GM12878 (cell line): Measurements from ENCODE around the gene FHL1. TPM values are rescaled to one million over a fixed set of nuclear protein-coding genes. Genes with fewer than 3 reads are reported as not detected.

ENCODE experiments used
- ATAC-seq: fragments of 200-7000 bp; cut with Tn5 transposase; 3 replicates; pipeline ENCODE4 v1.9.1; 2020; ENCODE audit warnings: mild to moderate bottlenecking, moderate library complexity
- BruUV-seq: library from RNA; stranded (reverse); fragments of 400-500 nt; replicated peaks from 2 replicates; lab custom pipeline; 2021; lab: Mats Ljungman, UMichigan
- CTCF ChIA-PET: fragments of 300-600 bp; sonication (Branson Sonifier 250); formaldehyde crosslinking; extraction: SDS; loops from one replicate; lab custom pipeline; 2021; ENCODE audit warnings: inconsistent platforms; lab: Yijun Ruan, JAX
- POLR2A ChIA-PET: fragments of 350-600 bp; formaldehyde crosslinking; extraction: SDS; loops from one replicate; lab custom pipeline; 2021; ENCODE audit warnings: inconsistent platforms; lab: Charles Lee
- RAD21 ChIA-PET: fragments of 300-600 bp; sonication (Branson Sonifier 250); formaldehyde crosslinking; loops from one replicate; lab custom pipeline; 2023; ENCODE audit warnings: antibody characterized with exemption; ENCODE audit not compliant: unreplicated experiment; lab: Charles Lee
- SMC1A ChIA-PET: fragments of 300-600 bp; sonication (Branson Sonifier 250); formaldehyde crosslinking; loops from one replicate; lab custom pipeline; 2023; ENCODE audit not compliant: unreplicated experiment, uncharacterized antibody; lab: Charles Lee
- DNase-seq: peaks from one replicate; pipeline ENCODE4 v3.0.0-alpha.2; 2011; ENCODE audit warnings: low read depth, low spot score
- FAIRE-seq: peaks from 3 replicates; lab custom pipeline; 2011; peaks lifted over from hg19 to GRCh38; lab: Jason Lieb, UNC
- H2AFZ ChIP-seq: 2 replicates; pipeline ENCODE4 v1.6.0; 2011; ENCODE audit warnings: low read depth, low read length, control low read depth; ENCODE audit not compliant: control insufficient read depth
- H3K27ac ChIP-seq: 2 replicates; pipeline ENCODE4 v1.5.1; 2011; ENCODE audit warnings: control low read depth; ENCODE audit not compliant: control insufficient read depth, insufficient read depth
- H3K27me3 ChIP-seq, 2 experiments: replicated peaks in 1 of 2; 2 replicates each; pipeline versions ENCODE4 v1.6.0 to v1.6.1; 2011; ENCODE audit warnings: low read length in 1 of 2; ENCODE audit not compliant: control insufficient read depth in 2 of 2, insufficient read depth in 2 of 2
- H3K36me3 ChIP-seq, 2 experiments: 2 replicates each; pipeline ENCODE4 v1.5.1; 2011; ENCODE audit warnings: low read length in 1 of 2; ENCODE audit not compliant: control insufficient read depth in 2 of 2, insufficient read depth in 2 of 2
- H3K4me1 ChIP-seq: 2 replicates; pipeline ENCODE4 v1.6.1; 2011; ENCODE audit warnings: mild to moderate bottlenecking, low read length, moderate library complexity, mixed read lengths; ENCODE audit not compliant: control insufficient read depth, insufficient read depth
- H3K4me2 ChIP-seq: 2 replicates; pipeline ENCODE4 v1.6.0; 2011; ENCODE audit warnings: control low read depth; ENCODE audit not compliant: control insufficient read depth, insufficient read depth
- H3K4me3 ChIP-seq: fragments of 200-600 bp; sonication (generic); 2 replicates; pipeline ENCODE4 v1.5.1; 2016
- H3K79me2 ChIP-seq: 2 replicates; pipeline ENCODE4 v1.6.0; 2011; ENCODE audit warnings: low read length; ENCODE audit not compliant: control insufficient read depth, insufficient read depth
- H3K9ac ChIP-seq: 2 replicates; pipeline ENCODE4 v1.8.0; 2011; ENCODE audit warnings: low read length, control low read depth, mixed read lengths; ENCODE audit not compliant: control insufficient read depth, insufficient read depth
- H3K9me3 ChIP-seq: replicated peaks from 3 replicates; pipeline ENCODE4 v1.5.1; 2011; ENCODE audit warnings: mild to moderate bottlenecking, low read length; ENCODE audit not compliant: control insufficient read depth, insufficient read depth
- H4K20me1 ChIP-seq: 2 replicates; pipeline ENCODE4 v1.6.0; 2011; ENCODE audit not compliant: control insufficient read depth, insufficient read depth
- CHD1 ChIP-seq: IDR thresholded peaks from 2 replicates; pipeline ENCODE4 v1.6.1; 2012; ENCODE audit warnings: low read depth, low read length, improper control_type of control experiment
- CREB1 ChIP-seq: IDR thresholded peaks from 2 replicates; pipeline ENCODE4 v1.6.1; 2012; ENCODE audit warnings: low read depth, mild to moderate bottlenecking, inconsistent platforms
- ESRRA ChIP-seq: IDR thresholded peaks from 2 replicates; pipeline ENCODE4 v1.6.1; 2012; ENCODE audit warnings: mild to moderate bottlenecking, low read length, improper control_type of control experiment
- HDAC2 ChIP-seq: fragments of 200-600 bp; sonication (generic); IDR thresholded peaks from 2 replicates; pipeline ENCODE4 v1.6.1; 2017
- IKZF1 ChIP-seq: fragments of 450-650 bp; conservative IDR thresholded peaks from 2 replicates; pipeline ENCODE4 v1.6.1; 2017; ENCODE audit warnings: antibody characterized with exemption, mild to moderate bottlenecking
- KAT2A ChIP-seq: conservative IDR thresholded peaks from 2 replicates; pipeline ENCODE4 v1.6.1; 2011; ENCODE audit warnings: low read depth, low read length; ENCODE audit not compliant: control insufficient read depth
- LARP7 ChIP-seq: fragments of 450-650 bp; IDR thresholded peaks from 2 replicates; pipeline ENCODE4 v1.6.1; 2017; ENCODE audit warnings: mild to moderate bottlenecking
- PKNOX1 ChIP-seq: fragments of 450-650 bp; IDR thresholded peaks from 2 replicates; pipeline ENCODE4 v1.6.1; 2016; ENCODE audit warnings: mild to moderate bottlenecking
- RBBP5 ChIP-seq: fragments of 200-600 bp; sonication (generic); conservative IDR thresholded peaks from 2 replicates; pipeline ENCODE4 v1.6.1; 2016
- SREBF1 ChIP-seq: IDR thresholded peaks from 2 replicates; pipeline ENCODE4 v1.6.1; 2012; ENCODE audit warnings: mild to moderate bottlenecking, low read length
- TAF1 ChIP-seq: IDR thresholded peaks from 2 replicates; pipeline ENCODE4 v1.6.1; 2011; ENCODE audit warnings: mild to moderate bottlenecking, low read depth, low read length, borderline replicate concordance
- WGBS: methylation state at CpG from one replicate; pipeline ENCODE4 v1.1.6; 2016; ENCODE audit warnings: low lambda C conversion rate; ENCODE audit not compliant: insufficient replicate concordance, insufficient coverage; ENCODE audit errors: missing lambda C conversion rate; 5-methylcytosine and 5-hydroxymethylcytosine counted together
- in situ Hi-C: fragments of 300-500 bp; cut with MboI; formaldehyde crosslinking; loops from 9 replicates; pipeline ENCODE4 v1.14.3; 2018; ENCODE audit warnings: mixed read lengths
- intact Hi-C: fragments of 100-400 bp; cut with micrococcal nuclease; formaldehyde crosslinking; loops from one replicate; pipeline ENCODE4 v1.14.2; 2022; ENCODE audit not compliant: unreplicated experiment
- polyA plus RNA-seq, 11 experiments: library from polyadenylated mRNA; depleted of rRNA in 4 of 11; unstranded in 6 of 11; stranded (reverse) in 5 of 11; fragments of >200 nt; fragmentation: Nextera tagmentation in 4 of 11; fragmentation: Illumina TruSeq in 1 of 11; extraction: Ambion mirVana in 4 of 11; extraction: Trizol in 1 of 11; gene quantifications; 1 replicate in 1 of 11; 2 replicates in 10 of 11; pipeline versions ENCODE4 v1.2.1 to v1.2.3, GENCODE V29; 2011 to 2016; ENCODE audit warnings: inconsistent platforms in 2 of 11, missing spikeins in 2 of 11, low read depth in 1 of 11
- total RNA-seq, 4 experiments: library from RNA; depleted of rRNA in 3 of 4; stranded (reverse); fragments of >200 nt in 3 of 4; fragmentation: Illumina TruSeq in 1 of 4; extraction: Trizol in 1 of 4; gene quantifications; 2 replicates each; pipeline versions ENCODE4 v1.2.1 to v1.2.3, GENCODE V29; 2013 to 2021
- TF ChIP-seq, protein P1 (sequence below): IDR thresholded peaks from 2 replicates; pipeline ENCODE4 v1.6.1; 2011; ENCODE audit warnings: mild to moderate bottlenecking, low read depth, low read length, moderate library complexity; ENCODE audit not compliant: insufficient replicate concordance

Gene FHL1
- total and polyA plus RNA-seq, 10 of the 15 experiments (the other 5 are each of a cell fraction or from before 2014, with no cell fraction given): 0.13 to 0.59 (median 0.34) TPM; not detected in 1

DNA sequence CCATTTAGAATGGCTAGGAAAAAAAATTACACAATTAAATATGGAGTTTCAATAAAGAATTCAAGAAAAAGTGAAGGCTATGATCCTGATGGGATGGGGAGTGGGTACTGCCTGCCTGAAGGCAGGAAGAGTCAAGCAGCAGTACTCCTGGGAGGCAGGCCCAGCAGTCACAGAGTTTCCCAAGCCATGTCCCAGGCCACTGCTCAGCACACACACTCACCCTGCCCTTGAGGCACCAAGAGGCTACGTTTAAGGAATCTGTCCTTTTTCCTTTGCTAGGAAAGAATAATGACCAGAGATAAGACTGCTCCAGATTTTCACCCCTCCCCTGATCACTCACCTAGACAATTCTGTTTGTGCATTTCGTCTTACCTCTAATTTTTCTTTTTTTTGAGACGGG lies 73.6 kb downstream of the FHL1 start:
- CTCF ChIA-PET: no interaction called here
- no peak overlapping the region for H3K4me2 ChIP-seq
- WGBS: 49% methylated on average over 3 of the region's 3 CpGs

GRCh38 chrX:136221851-136222513 lies 74.6 kb downstream of the FHL1 start:
- Histone ChIP-seq H3K4me2 (no peak overlapping the region), H3K27me3 (no peaks in the 10 kb centered on the region), H3K27ac (no peak overlapping the region), H3K9me3 (no peaks in the 10 kb centered on the region), H3K79me2 (no peaks in the 10 kb centered on the region), H3K9ac (no peak overlapping the region), H3K36me3 (peaks cover 0 to 5% of the 10 kb centered on the region in 2 experiments; a peak in 1 of 4 replicates), H3K4me3 (no peak overlapping the region), H3K4me1 (no peaks in the 10 kb centered on the region), H4K20me1 (no peaks in the 10 kb centered on the region), H2AFZ (no peak overlapping the region)
- intact Hi-C loops: no loop called here
- DNase-seq (no peak), FAIRE-seq (no peak), ATAC-seq (no peak)
- BruUV-seq: no TSS peak
- ChIA-PET RAD21 (no interaction called here), CTCF (no interaction called here), POLR2A (interaction anchor here (0.6 to 0.7 kb wide), 3 partner anchors 29 to 192 kb away, joined by 3 to 4 read pairs (median 3); partner anchors contain the start of gene MAP7D3), SMC1A (no interaction called here)
- TF ChIP-seq PKNOX1: no peak
- TF ChIP-seq, protein P1, sequence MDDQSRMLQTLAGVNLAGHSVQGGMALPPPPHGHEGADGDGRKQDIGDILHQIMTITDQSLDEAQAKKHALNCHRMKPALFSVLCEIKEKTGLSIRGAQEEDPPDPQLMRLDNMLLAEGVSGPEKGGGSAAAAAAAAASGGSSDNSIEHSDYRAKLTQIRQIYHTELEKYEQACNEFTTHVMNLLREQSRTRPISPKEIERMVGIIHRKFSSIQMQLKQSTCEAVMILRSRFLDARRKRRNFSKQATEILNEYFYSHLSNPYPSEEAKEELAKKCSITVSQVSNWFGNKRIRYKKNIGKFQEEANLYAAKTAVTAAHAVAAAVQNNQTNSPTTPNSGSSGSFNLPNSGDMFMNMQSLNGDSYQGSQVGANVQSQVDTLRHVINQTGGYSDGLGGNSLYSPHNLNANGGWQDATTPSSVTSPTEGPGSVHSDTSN: no peak
- WGBS: 26% methylated on average over 3 of the region's 3 CpGs
- in situ Hi-C loops: no loop called here

More for the DNA sequence above, 73.6 kb downstream of the FHL1 start:
- FAIRE-seq: no peak
- no peak for TF ChIP-seq HDAC2
- TF ChIP-seq LARP7: no peak
- TF ChIP-seq CHD1: no peak
- TF ChIP-seq RBBP5: no peak
- TF ChIP-seq ESRRA: no peak
- TF ChIP-seq KAT2A: no peak
- no peak for TF ChIP-seq IKZF1
- TF ChIP-seq CREB1: no peak
- no peak for TF ChIP-seq SREBF1
- no peak for TF ChIP-seq TAF1
- TF ChIP-seq, all 136 proteins: peak for 0
- POLR2A ChIA-PET: no interaction called here
- no peaks in the 10 kb centered on the region for H3K4me1 ChIP-seq
- ATAC-seq (no peak), DNase-seq (no peak)
- in situ Hi-C loops (no loop called here), intact Hi-C loops (no loop called here)
- H3K79me2 ChIP-seq: no peaks in the 10 kb centered on the region
- no peaks in the 10 kb centered on the region for H3K27me3 ChIP-seq
- peaks cover 0 to 5% of the 10 kb centered on the region in 2 experiments; a peak in 1 of 4 replicates for H3K36me3 ChIP-seq
- H3K4me3 ChIP-seq: no peak overlapping the region
- H4K20me1 ChIP-seq: no peaks in the 10 kb centered on the region
- SMC1A ChIA-PET: no interaction called here
- no peak overlapping the region for H3K27ac ChIP-seq
- RAD21 ChIA-PET: no interaction called here
- no peak overlapping the region for H2AFZ ChIP-seq
- H3K9me3 ChIP-seq: no peaks in the 10 kb centered on the region
- no TSS peak for BruUV-seq
- H3K9ac ChIP-seq: no peak overlapping the region
